WTC11 (cell line): ENCODE results near the gene AKT1. TPM values are rescaled to one million over a fixed set of nuclear protein-coding genes. Genes with fewer than 3 reads are reported as not detected.

Experiments
- ATAC-seq: fragments of 200-7000 bp; cut with Tn5 transposase; 2 replicates; pipeline ENCODE4 v1.10.0; 2021; ENCODE audit warnings: mild to moderate bottlenecking, moderate library complexity
- CTCF ChIA-PET: fragments of 300-600 bp; sonication (Branson Sonifier 250); formaldehyde crosslinking; loops from one replicate; lab custom pipeline; 2021; ENCODE audit warnings: antibody characterized with exemption; lab: Charles Lee
- POLR2A ChIA-PET: fragments of 350-600 bp; sonication (Branson Sonifier 250); formaldehyde crosslinking; loops from one replicate; lab custom pipeline; 2021; ENCODE audit warnings: antibody characterized with exemption; lab: Charles Lee
- DNase-seq: peaks from one replicate; pipeline ENCODE4 v3.0.0; 2021; ENCODE audit warnings: low spot score
- H3K27ac Mint-ChIP-seq: 2 replicates; pipeline ENCODE4 v1.8.0; 2021; ENCODE audit warnings: mixed read lengths
- H3K27me3 Mint-ChIP-seq: 2 replicates; pipeline ENCODE4 v1.8.0; 2021; ENCODE audit warnings: low read depth, mild to moderate bottlenecking, moderate library complexity, mixed read lengths
- H3K36me3 Mint-ChIP-seq: 2 replicates; pipeline ENCODE4 v1.8.0; 2021; ENCODE audit warnings: mixed read lengths
- H3K4me1 Mint-ChIP-seq: 2 replicates; pipeline ENCODE4 v1.8.0; 2022; ENCODE audit warnings: mixed read lengths
- H3K4me3 Mint-ChIP-seq: 2 replicates; pipeline ENCODE4 v1.8.0; 2021; ENCODE audit warnings: mild to moderate bottlenecking, moderate library complexity, mixed read lengths
- H3K9me3 Mint-ChIP-seq: 2 replicates; pipeline ENCODE4 v1.8.0; 2021; ENCODE audit warnings: mixed read lengths
- ELF4 ChIP-seq: sonication (generic); formaldehyde crosslinking; IDR thresholded peaks from 2 replicates; pipeline ENCODE4 v1.8.1; 2022; ENCODE audit warnings: low read depth, mild to moderate bottlenecking, moderate library complexity, missing genetic modification reagents
- ETV6 ChIP-seq: sonication (generic); formaldehyde crosslinking; IDR thresholded peaks from 2 replicates; pipeline ENCODE4 v1.8.1; 2022; ENCODE audit warnings: mild to moderate bottlenecking, missing genetic modification reagents
- FOXK1 ChIP-seq: sonication (generic); formaldehyde crosslinking; IDR thresholded peaks from 2 replicates; pipeline ENCODE4 v1.8.0; 2022; ENCODE audit warnings: mild to moderate bottlenecking, moderate library complexity, missing genetic modification reagents
- NFATC4 ChIP-seq: fragments of 250-450 bp; sonication (Bioruptor Pico); IDR thresholded peaks from 2 replicates; pipeline ENCODE4 v1.9.0; 2021; ENCODE audit warnings: mild to moderate bottlenecking
- TP53 ChIP-seq: sonication (generic); formaldehyde crosslinking; IDR thresholded peaks from 2 replicates; pipeline ENCODE4 v1.8.1; 2023; ENCODE audit warnings: mild to moderate bottlenecking, missing genetic modification reagents
- ZNF317 ChIP-seq: sonication (generic); formaldehyde crosslinking; IDR thresholded peaks from 2 replicates; pipeline ENCODE4 v1.8.1; 2023; ENCODE audit warnings: low read depth, mild to moderate bottlenecking, moderate library complexity, missing genetic modification reagents, borderline replicate concordance
- ZNF423 ChIP-seq: fragments of 250-450 bp; sonication (Bioruptor Pico); IDR thresholded peaks from 2 replicates; pipeline ENCODE4 v2.1.2; 2022; ENCODE audit warnings: mild to moderate bottlenecking, moderate library complexity
- ZNF671 ChIP-seq: fragments of 250-450 bp; sonication (Bioruptor Pico); IDR thresholded peaks from 2 replicates; pipeline ENCODE4 v1.8.0; 2021; ENCODE audit warnings: mild to moderate bottlenecking
- total RNA-seq: library from RNA; stranded (reverse); gene quantifications from 3 replicates; pipeline ENCODE4 v1.2.3, GENCODE V29; 2021
- TF ChIP-seq, protein P1 (sequence below): sonication (generic); formaldehyde crosslinking; IDR thresholded peaks from 2 replicates; pipeline ENCODE4 v1.8.0; 2022; ENCODE audit warnings: missing genetic modification reagents
- TF ChIP-seq, protein P2 (sequence below): sonication (generic); formaldehyde crosslinking; IDR thresholded peaks from 2 replicates; pipeline ENCODE4 v1.8.1; 2023; ENCODE audit warnings: mild to moderate bottlenecking, moderate library complexity, missing genetic modification reagents
- TF ChIP-seq, protein P3 (sequence below): fragments of 250-450 bp; sonication (Bioruptor Pico); IDR thresholded peaks from 2 replicates; pipeline ENCODE4 v1.9.0; 2021; ENCODE audit warnings: mild to moderate bottlenecking
- TF ChIP-seq, protein P4 (sequence below): sonication (generic); formaldehyde crosslinking; IDR thresholded peaks from 2 replicates; pipeline ENCODE4 v1.8.1; 2022; ENCODE audit warnings: mild to moderate bottlenecking, moderate library complexity, missing genetic modification reagents

AKT1 gene
- total RNA-seq, 1 experiment from 2014 or later = 121 TPM

DNA sequence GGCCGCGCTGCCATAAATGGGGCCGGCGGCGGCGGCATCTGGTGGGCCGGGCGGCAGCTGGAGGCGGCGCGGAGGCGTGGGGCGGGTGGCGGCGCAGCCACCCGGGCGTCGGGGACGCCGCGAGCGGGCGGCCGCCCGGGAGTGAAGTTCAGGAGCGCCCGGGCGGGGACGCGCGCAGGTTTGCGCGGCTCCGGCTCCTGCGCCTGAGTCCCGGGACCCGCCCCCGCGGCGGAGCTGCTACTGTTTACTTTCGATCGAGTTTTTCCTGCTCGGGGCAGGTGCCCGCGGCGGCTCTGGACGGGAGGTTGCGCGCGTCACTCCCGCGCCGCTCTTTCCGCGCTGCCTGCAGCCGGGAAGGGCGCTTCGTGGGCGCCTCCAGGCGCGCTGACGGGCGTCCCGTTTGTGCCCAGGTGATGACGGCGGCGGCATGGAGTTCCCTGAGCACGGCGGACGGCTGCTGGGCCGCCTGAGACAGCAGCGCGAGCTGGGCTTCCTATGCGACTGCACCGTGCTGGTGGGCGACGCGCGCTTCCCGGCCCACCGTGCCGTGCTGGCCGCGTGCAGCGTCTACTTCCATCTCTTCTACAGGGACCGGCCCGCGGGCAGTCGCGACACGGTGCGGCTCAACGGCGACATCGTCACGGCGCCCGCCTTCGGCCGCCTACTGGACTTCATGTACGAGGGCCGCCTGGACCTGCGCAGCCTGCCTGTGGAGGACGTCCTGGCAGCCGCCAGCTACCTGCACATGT lies 5.4 kb upstream of the AKT1 start, which contains the start of gene ZBTB42:
Gene ZBTB42, plus strand, starts transcription at position 331 of the 749 bp plus-strand sequence. Its CDS starts 97 bp downstream, at position 428.
- Mint-ChIP-seq H3K27me3 (peaks cover 64% of the 10 kb centered on the region), H3K4me1 (peaks cover 31% of the 10 kb centered on the region), H3K36me3 (no peaks in the 10 kb centered on the region), H3K9me3 (no peaks in the 10 kb centered on the region), H3K4me3 (peak within 1 kb of the TSS; percentile 88), H3K27ac (peak within 1 kb of the TSS; percentile 93; the same call in 1 of the 2 replicates)
- ATAC-seq = peak; percentile 6
- ChIA-PET POLR2A (interaction anchor here (0.8 to 1.2 kb wide), 3 partner anchors 32 to 123 kb away, joined by 3 to 4 read pairs (median 3); partner anchors contain the start of gene SIVA1), CTCF (interaction anchor here (0.8 to 3.0 kb wide), 10 partner anchors 20 to 245 kb away, joined by 3 to 18 read pairs (median 5); partner anchors contain the start of gene CEP170B)
- peak; percentile 58 for DNase-seq
- 0 out of 2 replicates have a peak, but pooled peaks have one; percentile 47 for TF ChIP-seq TP53
- no peak for TF ChIP-seq NFATC4
- peak; percentile 52; the same call in 1 of the 2 replicates for TF ChIP-seq FOXK1
- TF ChIP-seq, protein P1, sequence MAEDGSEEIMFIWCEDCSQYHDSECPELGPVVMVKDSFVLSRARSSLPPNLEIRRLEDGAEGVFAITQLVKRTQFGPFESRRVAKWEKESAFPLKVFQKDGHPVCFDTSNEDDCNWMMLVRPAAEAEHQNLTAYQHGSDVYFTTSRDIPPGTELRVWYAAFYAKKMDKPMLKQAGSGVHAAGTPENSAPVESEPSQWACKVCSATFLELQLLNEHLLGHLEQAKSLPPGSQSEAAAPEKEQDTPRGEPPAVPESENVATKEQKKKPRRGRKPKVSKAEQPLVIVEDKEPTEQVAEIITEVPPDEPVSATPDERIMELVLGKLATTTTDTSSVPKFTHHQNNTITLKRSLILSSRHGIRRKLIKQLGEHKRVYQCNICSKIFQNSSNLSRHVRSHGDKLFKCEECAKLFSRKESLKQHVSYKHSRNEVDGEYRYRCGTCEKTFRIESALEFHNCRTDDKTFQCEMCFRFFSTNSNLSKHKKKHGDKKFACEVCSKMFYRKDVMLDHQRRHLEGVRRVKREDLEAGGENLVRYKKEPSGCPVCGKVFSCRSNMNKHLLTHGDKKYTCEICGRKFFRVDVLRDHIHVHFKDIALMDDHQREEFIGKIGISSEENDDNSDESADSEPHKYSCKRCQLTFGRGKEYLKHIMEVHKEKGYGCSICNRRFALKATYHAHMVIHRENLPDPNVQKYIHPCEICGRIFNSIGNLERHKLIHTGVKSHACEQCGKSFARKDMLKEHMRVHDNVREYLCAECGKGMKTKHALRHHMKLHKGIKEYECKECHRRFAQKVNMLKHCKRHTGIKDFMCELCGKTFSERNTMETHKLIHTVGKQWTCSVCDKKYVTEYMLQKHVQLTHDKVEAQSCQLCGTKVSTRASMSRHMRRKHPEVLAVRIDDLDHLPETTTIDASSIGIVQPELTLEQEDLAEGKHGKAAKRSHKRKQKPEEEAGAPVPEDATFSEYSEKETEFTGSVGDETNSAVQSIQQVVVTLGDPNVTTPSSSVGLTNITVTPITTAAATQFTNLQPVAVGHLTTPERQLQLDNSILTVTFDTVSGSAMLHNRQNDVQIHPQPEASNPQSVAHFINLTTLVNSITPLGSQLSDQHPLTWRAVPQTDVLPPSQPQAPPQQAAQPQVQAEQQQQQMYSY (CRISPR knock-in tag) = 0 out of 2 replicates have a peak, but pooled peaks have one; percentile 13
- no peak for TF ChIP-seq ELF4 (CRISPR knock-in tag)
- 0 out of 2 replicates have a peak, but pooled peaks have one; percentile 58 for TF ChIP-seq ETV6 (CRISPR knock-in tag)
- TF ChIP-seq, protein P2, sequence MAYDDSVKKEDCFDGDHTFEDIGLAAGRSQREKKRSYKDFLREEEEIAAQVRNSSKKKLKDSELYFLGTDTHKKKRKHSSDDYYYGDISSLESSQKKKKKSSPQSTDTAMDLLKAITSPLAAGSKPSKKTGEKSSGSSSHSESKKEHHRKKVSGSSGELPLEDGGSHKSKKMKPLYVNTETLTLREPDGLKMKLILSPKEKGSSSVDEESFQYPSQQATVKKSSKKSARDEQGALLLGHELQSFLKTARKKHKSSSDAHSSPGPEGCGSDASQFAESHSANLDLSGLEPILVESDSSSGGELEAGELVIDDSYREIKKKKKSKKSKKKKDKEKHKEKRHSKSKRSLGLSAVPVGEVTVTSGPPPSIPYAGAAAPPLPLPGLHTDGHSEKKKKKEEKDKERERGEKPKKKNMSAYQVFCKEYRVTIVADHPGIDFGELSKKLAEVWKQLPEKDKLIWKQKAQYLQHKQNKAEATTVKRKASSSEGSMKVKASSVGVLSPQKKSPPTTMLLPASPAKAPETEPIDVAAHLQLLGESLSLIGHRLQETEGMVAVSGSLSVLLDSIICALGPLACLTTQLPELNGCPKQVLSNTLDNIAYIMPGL = peak; percentile 52; the same call in 1 of the 2 replicates

DNA sequence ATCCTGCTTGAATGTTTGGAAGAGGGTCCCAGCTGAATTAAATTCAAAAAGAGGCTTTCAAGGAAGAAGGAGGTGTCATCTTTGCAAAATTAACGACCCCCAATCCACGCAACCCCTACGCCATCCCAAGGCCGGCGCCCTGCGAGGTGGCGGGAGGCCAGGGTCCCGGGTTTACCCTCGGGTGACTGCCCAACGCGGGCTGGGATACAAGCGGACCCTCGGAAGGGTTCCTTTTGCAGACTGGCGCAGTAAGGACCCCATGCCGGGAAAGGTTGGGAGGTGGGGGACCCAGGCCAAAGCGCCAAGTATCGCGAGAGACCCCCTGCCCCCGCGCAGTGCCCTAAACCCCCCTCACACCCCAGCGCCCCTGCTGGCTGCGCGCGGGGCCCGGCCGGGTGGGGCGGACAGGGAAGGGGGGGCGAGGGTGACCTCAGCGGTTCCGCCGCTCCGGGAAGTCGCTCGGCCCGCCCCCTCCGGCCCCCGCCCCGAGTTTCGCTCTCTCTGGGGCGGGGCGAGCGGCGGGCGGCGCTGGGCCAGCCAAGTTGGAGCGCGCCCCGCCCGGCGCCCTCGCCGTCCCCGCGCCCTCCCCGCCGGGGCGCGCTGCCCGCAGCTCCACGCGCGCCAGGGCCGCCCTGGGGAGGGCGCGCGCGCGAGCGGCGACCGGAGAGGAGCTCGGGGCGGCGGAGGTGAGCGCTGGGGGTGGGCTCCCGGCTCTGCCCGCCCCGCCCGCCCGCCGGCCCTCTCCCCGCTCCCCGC lies 4.6 kb upstream of the AKT1 start:
- POLR2A ChIA-PET = interaction anchor here (1.1 kb wide), 1 partner anchor 47 kb away, joined by 4 read pairs; the partner anchor contains the start of gene SIVA1
- CTCF ChIA-PET = interaction anchor here (0.8 to 3.0 kb wide), 9 partner anchors 21 to 246 kb away, joined by 3 to 18 read pairs (median 5); partner anchors contain the start of gene CEP170B
- Mint-ChIP-seq H3K36me3 (no peaks in the 10 kb centered on the region), H3K4me1 (peaks cover 32% of the 10 kb centered on the region), H3K27me3 (peaks cover 65% of the 10 kb centered on the region), H3K9me3 (no peaks in the 10 kb centered on the region), H3K4me3 (peak overlapping the region; percentile 88), H3K27ac (peak overlapping the region; percentile 93)
- TF ChIP-seq ZNF317 (no peak), ZNF671 (no peak), ZNF423 (CRISPR knock-in tag) (peak; percentile 48; the same call in 1 of the 2 replicates)
- TF ChIP-seq, protein P3, sequence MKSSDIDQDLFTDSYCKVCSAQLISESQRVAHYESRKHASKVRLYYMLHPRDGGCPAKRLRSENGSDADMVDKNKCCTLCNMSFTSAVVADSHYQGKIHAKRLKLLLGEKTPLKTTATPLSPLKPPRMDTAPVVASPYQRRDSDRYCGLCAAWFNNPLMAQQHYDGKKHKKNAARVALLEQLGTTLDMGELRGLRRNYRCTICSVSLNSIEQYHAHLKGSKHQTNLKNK = no peak
- TF ChIP-seq, protein P4, sequence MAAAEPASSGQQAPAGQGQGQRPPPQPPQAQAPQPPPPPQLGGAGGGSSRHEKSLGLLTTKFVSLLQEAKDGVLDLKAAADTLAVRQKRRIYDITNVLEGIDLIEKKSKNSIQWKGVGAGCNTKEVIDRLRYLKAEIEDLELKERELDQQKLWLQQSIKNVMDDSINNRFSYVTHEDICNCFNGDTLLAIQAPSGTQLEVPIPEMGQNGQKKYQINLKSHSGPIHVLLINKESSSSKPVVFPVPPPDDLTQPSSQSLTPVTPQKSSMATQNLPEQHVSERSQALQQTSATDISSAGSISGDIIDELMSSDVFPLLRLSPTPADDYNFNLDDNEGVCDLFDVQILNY (CRISPR knock-in tag) = no peak
- peak; percentile 70 for DNase-seq
- peak; percentile 21 for ATAC-seq
